WI38 (cell line): Measurements from ENCODE around the gene PGAP1.

Experiments
- H3K4me3 ChIP-seq: 2 replicates; pipeline ENCODE4 v1.5.1; 2011; ENCODE audit warnings: low read depth, mild to moderate bottlenecking, control low read depth, low read length
- CTCF ChIP-seq: IDR thresholded peaks from 2 replicates; pipeline ENCODE4 v1.5.1; 2012; ENCODE audit warnings: low read depth, mild to moderate bottlenecking, control low read depth, low read length

The PGAP1 gene

GRCh38 chr2:196854629-196855028 is 71.9 kb downstream of the PGAP1 start:
- no peak for TF ChIP-seq CTCF

GRCh38 chr2:196853301-196854087 is 73.0 kb downstream of the PGAP1 start:
- no peak for TF ChIP-seq CTCF
- no peak overlapping the region for H3K4me3 ChIP-seq

More at GRCh38 chr2:196854629-196855028, 71.9 kb downstream of the PGAP1 start:
- H3K4me3 ChIP-seq = no peak overlapping the region

- no peak for TF ChIP-seq CTCF
Measured at GRCh38 chr2:196851088-196851487, 75.4 kb downstream of the PGAP1 start.

GRCh38 chr2:196849895-196850294 is 76.6 kb downstream of the PGAP1 start:
- TF ChIP-seq CTCF = peak; percentile 36
- H3K4me3 ChIP-seq = no peak overlapping the region

More at GRCh38 chr2:196851088-196851487, 75.4 kb downstream of the PGAP1 start:
- H3K4me3 ChIP-seq = no peak overlapping the region

GRCh38 chr2:196846295-196846694 is 80.2 kb downstream of the PGAP1 start:
- no peak overlapping the region for H3K4me3 ChIP-seq
- no peak for TF ChIP-seq CTCF

GRCh38 chr2:196845371-196845770 is 81.1 kb downstream of the PGAP1 start:
- H3K4me3 ChIP-seq = no peak overlapping the region
- no peak for TF ChIP-seq CTCF

- TF ChIP-seq CTCF = no peak
- H3K4me3 ChIP-seq = no peak overlapping the region
Measured at GRCh38 chr2:196840171-196840570, 86.3 kb downstream of the PGAP1 start.
